Astrocyte of the spinal cord (primary cell): ENCODE results near the gene ATG7.
"Not testable (repeated sequence)": the region's sequence is repeated elsewhere in the genome, so short reads cannot be mapped to it uniquely, and the experiment has no call there.

Experiments used
- DNase-seq: peaks from one replicate; pipeline ENCODE4 v3.0.0; 2011; ENCODE audit warnings: low read depth, low spot score
- H3K4me3 ChIP-seq: 2 replicates; pipeline ENCODE4 v1.5.1; 2011; ENCODE audit warnings: low read depth, mild to moderate bottlenecking, low read length, moderate library complexity
- in situ Hi-C: cut with HindIII; loops from 2 replicates; pipeline ENCODE4 v1.10.0; 2017; ENCODE audit warnings: low sequenced_read_pairs
- TF ChIP-seq, protein P1 (sequence below): IDR thresholded peaks from 2 replicates; pipeline ENCODE4 v1.5.1; 2012; ENCODE audit warnings: low read depth, mild to moderate bottlenecking, low read length, inconsistent platforms

ATG7 gene

GRCh38 chr3:11477407-11477911 lies 205.3 kb downstream of the ATG7 start:
- TF ChIP-seq, protein P1, sequence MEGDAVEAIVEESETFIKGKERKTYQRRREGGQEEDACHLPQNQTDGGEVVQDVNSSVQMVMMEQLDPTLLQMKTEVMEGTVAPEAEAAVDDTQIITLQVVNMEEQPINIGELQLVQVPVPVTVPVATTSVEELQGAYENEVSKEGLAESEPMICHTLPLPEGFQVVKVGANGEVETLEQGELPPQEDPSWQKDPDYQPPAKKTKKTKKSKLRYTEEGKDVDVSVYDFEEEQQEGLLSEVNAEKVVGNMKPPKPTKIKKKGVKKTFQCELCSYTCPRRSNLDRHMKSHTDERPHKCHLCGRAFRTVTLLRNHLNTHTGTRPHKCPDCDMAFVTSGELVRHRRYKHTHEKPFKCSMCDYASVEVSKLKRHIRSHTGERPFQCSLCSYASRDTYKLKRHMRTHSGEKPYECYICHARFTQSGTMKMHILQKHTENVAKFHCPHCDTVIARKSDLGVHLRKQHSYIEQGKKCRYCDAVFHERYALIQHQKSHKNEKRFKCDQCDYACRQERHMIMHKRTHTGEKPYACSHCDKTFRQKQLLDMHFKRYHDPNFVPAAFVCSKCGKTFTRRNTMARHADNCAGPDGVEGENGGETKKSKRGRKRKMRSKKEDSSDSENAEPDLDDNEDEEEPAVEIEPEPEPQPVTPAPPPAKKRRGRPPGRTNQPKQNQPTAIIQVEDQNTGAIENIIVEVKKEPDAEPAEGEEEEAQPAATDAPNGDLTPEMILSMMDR: no peak
- in situ Hi-C loops: no loop called here
- peak; percentile 81 for DNase-seq
- no peak overlapping the region for H3K4me3 ChIP-seq

DNA sequence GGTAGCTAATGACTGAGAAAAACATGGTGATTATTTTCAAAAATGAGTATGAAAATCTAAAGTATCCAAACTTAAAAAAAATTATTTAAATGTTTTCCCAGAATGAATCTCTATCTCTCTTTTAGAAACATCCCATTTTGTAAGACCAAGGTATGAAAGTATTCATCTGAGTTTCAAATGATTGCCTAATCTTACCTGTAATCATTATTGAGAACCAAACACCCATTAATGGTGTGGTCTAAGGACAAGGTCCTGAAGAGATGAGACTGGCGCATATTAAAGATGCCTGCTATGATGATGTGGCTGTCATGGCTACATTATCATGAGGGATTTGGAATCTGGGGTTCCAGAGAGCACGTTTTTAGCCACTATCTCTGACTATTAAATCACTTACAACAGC lies 206.0 kb downstream of the ATG7 start:
- TF ChIP-seq, protein P1: no peak
- no peak for DNase-seq
- no peak overlapping the region for H3K4me3 ChIP-seq
- in situ Hi-C loops: no loop called here

DNA sequence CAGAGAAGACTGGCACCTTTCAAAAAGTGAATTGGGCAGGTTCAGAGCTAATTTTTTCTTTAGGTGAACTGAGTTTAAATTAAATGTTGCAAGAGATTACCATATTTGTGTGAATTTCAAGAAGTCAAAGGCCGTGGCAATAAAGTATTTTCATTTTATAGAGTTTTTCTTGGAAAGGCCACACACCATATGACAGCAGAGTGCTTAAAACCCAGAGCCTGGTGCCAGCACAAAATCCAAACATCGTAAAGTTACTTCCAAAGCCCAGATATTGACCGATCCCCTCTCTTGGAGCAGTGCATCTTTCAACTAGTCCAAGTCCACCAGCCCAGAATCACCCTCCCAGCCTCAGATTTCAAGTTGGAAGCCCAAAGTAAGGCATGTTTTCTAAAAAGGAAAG lies 207.0 kb downstream of the ATG7 start:
- TF ChIP-seq, protein P1: no peak
- DNase-seq: no peak
- in situ Hi-C loops: no loop called here
- H3K4me3 ChIP-seq: no peak overlapping the region

GRCh38 chr3:11480663-11481298 lies 208.6 kb downstream of the ATG7 start:
- no peak for DNase-seq
- TF ChIP-seq, protein P1: no peak
- in situ Hi-C loops: no loop called here
- H3K4me3 ChIP-seq: no peak overlapping the region

DNA sequence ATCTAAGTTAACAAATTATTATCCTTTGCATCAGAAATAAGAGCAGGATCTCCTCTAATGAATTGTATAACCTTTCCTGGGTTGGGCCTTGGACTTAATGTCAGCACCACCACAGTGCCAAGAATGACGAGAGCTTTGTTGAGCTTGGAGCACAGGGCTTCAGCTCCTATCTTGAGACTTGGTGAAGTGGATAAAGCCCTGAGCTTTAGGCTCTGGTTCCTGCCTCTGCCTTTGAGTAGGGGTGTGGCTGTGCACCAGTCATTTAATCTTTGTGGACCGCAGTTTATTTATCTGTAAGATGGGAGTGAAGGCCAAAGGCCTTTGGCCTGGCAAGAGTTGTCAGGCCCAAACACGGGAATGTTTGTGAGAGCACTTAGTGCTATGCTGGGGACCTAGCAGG lies 209.4 kb downstream of the ATG7 start:
- TF ChIP-seq, protein P1: no peak
- no peak for DNase-seq
- H3K4me3 ChIP-seq: no peak overlapping the region
- in situ Hi-C loops: no loop called here

GRCh38 chr3:11482021-11482420 lies 209.8 kb downstream of the ATG7 start:
- TF ChIP-seq, protein P1: no peak
- no peak overlapping the region for H3K4me3 ChIP-seq
- in situ Hi-C loops: no loop called here
- peak; percentile 73 for DNase-seq

DNA sequence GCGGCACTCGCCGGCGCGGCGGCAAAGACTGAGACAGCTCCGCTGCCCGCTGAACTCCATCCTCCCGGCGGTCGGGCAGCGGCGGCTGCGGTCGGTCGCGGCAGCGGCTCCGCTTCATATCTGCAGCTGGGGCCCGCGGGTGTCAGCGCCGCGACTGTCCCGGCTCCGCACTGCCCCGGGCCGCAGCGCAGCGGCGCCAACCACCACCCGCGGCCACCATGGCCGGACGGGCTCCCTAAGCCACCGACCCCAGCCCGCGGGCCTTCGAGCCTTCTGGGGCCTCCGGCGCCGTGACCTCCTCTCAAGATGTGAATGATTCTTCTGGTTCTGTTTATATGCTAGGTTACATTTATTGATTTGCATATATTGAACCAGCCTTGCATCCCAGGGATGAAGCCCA lies 216.2 kb downstream of the ATG7 start:
- in situ Hi-C loops, H3K4me3 ChIP-seq, DNase-seq: not testable (repeated sequence)
